GM21423 (cell line): ENCODE measurements around the gene KLRF1.
A peak's percentile ranks its signal among the peaks of the same experiment; 100 is the strongest.

Experiments
- ATAC-seq: cut with Tn5 transposase; IDR thresholded peaks from one replicate; pipeline ENCODE4 v1.9.1; 2021; ENCODE audit warnings: mild to moderate bottlenecking, moderate library complexity; ENCODE audit not compliant: unreplicated experiment

The KLRF1 gene

DNA sequence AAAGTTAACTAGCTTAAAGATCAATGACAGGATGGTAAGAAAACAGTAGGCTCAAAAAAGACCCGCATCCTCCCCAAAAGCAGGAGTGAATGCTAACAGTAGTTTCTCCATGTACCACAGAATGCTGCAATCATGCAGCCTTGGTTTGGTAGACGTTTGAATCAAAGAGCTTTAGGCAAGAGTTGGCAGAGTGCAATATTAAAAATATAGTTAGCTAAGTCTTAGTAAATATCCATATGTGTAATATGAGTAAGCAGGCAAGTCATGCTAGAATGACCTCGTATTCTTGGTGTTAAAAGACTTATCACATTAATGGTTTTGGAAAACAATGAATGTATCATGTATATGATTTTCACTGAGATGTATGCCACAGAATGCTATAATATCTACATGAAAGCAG lies 18.8 kb upstream of the KLRF1 start:
- no peak for ATAC-seq

DNA sequence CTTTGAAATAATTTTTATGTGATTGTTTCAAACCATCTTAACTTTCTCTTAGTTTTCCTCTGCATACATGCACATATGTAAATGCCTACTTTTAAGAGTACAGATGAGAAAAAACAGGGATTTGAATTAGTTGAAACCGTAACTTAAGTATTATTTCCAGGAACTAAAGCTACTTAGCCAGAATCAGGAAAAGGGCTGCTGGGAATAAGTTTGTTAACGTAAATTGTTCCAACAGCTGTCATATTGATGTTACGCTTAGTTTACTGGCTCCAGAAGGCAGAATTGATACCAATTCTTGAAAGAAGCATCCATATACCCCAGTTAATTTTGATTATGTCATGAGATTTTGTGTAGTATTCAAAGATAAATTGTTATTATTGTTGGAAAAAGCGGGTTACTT lies 17.9 kb upstream of the KLRF1 start:
- ATAC-seq: no peak

DNA sequence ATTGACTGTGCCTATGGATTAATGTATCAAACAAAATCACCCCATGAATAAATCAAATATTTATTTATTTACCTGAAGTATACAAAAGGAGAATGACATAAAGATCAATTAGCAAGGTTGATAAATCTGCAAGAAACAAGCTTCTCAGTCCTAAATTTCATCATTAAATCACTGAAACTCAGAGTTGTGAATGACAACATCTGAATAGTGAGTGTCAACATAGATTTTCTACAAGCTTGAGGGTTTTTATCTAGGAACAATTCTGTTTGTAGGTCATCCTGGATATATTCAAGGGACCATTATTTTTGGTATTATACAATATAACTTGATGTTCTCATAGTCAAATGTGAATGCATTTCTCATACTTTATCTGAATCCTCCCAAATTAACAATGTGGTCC lies 17.4 kb upstream of the KLRF1 start:
- ATAC-seq: no peak

DNA sequence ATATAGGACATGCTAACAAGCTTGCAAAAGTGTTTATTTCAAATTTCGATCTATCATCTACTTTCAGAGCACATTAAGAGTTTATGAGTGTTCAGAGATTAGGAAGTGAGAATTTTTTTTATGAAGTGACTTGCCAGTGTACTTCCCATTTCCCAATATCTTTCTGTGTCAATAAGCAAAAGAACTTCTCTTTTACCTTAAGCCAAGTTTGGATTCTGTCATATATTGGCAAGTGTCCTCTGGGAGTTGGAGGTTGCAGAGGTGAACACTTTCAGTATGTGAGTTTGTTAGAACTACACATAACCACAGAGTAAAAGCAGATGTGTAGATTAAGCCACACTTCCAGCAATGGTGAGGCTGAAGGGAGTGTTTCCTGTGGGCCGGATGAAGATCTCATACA lies 16.6 kb upstream of the KLRF1 start:
- ATAC-seq: no peak

DNA sequence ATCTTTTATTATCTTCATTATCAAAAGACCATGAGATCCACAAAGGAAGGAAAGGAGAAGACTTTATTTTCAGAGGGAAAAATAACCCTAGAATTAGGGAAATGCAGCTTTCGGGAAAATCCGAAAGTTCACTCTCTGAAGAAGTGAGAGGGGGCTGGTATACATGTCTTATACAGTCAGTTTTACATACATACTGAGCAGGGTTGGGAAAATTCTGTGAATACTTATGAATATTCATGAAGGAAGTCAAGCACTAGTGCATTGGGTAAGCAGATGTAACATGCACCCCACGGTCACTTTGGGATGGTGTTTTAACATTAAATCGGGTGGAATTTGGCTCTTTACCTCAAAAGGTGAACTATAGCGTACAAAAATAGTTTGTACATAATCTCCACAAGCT lies 15.7 kb upstream of the KLRF1 start:
- no peak for ATAC-seq

DNA sequence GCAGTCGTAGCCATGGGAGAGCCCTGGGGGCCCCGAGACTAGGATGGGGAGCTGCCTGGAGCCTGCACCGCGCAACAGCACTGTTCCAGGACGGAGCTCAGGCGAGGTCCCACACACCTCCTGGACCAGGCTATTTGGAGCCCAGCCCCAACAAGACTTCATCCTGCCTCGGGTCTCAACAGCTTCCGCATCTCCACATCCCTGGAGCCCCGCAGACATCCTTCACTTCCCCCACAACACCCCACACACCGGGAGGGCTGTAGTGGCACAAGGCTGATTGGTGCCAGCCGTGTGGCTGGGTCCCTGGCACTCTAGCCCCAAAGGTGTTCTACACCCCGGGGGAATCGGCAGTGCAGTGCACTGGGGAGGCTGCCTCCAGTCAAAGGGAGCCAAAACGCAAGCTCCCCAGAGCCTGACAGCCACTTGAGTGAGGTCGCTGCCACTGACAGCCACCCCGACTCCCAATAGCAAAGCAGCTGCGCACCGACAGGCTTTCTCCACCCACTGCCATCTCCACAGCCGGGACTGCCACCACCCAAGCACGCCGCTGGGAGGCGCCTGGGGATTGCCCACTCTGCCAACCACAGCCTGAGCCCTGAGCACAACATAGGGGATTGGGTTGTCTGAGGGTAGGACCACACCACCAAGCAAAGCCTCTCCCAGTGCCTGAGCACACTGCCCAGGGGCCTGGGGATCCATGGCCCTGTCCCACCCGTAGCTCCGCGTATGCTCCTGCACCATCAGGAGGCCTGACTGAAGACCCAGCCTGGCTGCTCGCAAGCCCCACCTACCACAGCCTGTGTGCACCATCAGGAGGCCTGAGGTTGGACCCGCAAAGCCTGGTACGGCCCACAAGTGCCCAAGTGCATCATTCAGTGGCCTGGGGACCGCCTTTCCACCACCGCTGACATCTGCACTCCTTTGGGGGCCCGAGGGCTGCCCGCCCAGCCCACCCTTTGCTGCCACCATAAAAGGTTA lies 13.2 kb upstream of the KLRF1 start:
- peak; percentile 89 for ATAC-seq

DNA sequence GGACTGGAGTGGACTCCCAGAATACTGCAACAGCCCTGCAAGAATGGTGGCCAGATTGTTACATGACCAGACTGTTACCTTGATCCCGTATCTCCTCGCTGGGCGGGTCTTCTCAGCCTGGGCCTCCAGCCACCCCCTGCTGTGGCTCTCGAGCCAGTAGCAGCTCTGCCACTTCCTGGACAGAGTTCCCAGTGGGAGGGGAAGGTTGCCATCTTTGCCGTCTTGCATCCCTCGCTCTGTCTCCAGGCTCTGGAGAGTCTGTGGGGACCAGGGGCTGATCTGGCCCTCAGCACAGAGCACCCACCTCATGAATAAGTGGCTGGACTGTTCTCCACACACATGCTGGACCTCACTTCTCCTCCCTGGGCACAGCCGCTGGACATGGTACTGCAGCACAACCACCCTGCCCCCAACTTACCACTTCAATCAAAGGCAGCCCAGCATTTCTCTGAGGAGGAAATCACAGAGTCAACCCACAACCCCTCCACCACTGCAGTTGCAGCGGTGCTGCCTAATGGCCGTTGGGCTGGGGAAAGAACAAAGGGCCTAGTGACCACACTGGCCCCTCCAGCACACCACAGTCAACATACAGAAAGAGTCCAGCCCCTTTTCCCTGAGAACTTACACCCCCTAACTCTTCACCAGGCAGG lies 6.9 kb upstream of the KLRF1 start:
- ATAC-seq: no peak

DNA sequence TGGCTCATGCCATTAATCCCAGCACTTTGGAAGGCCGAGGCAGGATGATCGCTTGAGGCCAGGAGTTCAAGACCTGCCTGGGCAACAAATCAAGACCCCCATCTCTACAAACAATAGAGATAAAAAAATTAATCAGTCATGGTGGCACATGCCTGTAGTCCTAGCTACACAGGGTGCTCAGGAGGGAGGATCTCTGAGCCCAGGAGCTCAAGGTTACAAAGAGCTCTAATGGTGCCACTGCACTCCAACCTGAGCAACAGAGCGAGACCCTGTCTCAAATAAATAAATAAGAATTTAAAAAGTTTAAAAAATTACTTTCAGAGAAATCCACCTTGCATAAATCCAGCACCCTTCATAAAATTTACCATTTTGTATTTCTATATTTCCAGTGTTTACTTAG lies 2.2 kb downstream of the KLRF1 start:
- ATAC-seq: no peak

DNA sequence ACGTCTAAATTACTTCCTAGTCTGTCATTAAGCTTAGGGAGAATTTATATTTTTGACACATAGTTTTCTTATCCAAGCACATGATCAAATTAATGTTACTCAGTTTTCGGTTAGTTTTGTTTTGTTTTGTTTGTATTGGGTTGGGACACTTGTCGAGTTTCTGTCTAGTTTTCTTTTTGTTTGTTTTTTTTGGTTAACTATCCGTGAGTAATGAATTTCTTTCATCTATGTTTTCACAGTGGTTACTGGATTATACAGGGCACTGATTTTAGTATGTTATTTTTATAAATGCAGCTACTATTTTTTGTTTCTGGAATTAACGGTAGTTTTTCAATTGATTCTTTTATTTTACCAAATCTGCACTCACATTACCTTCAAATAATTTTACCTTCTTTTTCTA lies 2.7 kb downstream of the KLRF1 start:
- no peak for ATAC-seq

DNA sequence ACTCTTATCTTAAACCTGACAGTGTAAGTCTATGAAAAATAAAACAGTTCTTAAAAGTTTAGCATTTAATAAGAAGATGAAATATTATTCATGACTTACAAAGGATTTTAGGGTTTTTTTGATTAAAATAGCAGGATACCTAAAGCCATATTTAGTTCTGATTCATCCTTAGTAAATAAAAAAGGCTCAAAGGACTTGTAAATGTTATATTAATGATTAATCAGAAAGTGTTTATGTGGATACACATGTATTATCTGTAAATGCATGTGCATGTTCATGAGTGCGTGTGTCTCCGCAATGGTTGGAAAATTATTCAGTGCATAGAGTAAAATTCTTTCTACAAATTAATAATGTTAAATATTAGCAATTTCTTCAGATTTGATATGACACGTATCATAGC lies 4.4 kb downstream of the KLRF1 start:
- no peak for ATAC-seq

DNA sequence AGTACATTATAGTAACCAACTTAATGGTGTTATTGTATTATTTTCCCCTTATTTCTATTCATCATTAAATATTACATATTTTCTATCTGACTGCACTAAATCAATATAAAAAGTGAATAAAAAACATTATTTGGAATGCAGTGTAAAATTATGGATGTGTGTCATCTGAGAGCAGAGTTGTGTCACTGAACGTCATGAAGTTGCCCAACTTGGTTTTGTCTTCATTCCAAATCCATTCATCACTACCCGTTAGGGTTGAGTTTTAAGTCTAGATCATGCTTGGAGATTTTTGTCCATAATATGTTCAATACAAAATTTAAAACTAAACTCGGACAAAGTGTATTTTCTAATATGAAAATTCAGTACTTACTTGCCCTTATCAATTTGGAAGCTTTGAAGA lies 16.1 kb downstream of the KLRF1 start:
- ATAC-seq: no peak

DNA sequence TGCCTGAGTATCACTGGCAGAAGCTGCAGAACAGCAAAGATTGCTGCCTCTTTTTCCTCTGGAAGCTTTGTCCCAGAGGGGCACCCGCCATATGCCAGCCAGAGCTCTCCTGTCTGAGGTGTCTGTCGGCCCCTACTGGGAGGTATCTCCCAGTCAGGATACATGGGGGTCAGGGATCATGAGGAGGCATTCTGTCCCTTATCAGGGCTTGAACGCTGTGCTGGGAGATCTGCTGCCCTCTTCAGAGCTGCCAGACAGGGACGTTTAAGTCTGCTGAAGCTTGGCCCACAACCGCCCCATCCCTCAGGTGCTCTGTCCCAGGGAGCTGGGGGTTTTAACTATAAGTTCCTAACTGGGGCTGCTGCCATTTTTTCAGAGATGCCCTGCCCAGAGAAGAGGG lies 21.6 kb downstream of the KLRF1 start:
- no peak for ATAC-seq

DNA sequence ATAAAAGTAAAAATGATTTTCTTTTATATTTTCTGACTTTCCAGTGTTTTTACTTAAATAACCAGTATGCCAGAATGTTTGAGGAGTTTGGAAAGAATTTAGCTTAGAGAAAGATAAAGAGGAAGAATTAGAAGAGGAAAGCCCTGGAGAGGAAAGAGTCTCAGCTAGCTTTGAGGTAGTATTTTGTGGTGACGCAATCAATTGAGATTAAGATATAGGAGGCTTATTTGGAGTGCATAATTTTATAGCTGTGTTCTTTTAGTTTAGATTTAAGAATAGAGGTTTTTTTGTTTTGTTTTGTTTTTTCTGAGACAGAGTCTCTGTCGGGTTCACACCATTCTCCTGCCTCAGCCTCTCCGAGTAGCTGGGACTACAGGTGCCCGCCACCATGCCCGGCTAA lies 23.8 kb downstream of the KLRF1 start:
- no peak for ATAC-seq

DNA sequence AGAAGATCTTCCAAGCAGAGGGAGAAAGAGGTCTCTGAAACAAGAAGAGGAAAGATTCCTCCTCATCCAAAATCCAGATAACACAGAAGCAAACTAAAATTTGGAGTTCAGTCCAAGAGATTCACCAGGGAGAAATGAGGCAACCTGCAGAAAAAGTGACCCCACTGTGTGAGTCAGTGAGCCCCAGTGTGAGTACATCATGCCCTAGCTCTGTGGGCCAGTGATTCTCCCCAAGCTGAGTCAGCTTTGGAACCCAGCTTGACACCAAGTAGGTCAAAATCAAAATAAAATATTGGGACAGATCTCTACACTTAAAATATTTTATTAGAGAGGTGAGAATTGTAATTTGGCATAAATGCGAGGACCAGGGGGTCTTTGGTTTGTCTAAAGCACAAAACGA lies 24.6 kb downstream of the KLRF1 start:
- ATAC-seq: no peak

DNA sequence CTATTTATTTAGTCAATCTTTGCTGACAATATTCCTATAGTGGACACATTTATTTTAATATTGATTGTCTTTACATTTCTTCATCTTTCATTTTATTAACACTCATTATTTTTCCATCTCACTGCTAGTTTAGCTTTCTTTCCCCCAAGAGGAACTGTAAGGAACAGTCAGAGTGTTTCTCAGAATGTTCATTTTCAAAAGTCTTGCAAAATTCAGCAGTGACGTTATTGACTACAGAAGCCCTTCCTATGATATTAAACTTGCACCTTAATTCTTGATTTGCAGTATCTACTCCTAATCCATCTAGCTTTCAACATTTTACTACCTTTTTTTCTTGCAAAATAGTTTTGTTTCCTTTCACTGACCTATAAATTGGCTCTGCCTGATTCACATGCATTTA lies 28.9 kb downstream of the KLRF1 start:
- ATAC-seq: no peak

DNA sequence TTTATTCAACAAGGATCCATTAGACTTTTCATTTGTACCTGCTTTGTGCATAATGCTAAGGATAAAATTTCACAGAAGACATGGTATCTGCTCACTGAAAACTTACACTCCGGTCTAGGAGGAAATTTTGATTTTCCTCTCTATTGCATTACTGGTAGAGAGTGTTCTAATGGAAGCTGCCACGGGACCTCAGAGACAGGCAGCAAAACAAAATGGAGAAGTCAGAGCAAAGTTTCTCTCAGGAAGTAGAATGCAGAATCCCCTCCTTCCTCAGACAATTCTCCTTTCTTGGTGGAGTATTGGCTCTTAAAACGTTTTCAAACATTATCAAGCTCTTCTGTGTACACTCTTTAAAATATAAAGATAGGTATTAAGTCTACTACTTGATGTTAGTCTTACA lies 29.6 kb downstream of the KLRF1 start:
- ATAC-seq: no peak

DNA sequence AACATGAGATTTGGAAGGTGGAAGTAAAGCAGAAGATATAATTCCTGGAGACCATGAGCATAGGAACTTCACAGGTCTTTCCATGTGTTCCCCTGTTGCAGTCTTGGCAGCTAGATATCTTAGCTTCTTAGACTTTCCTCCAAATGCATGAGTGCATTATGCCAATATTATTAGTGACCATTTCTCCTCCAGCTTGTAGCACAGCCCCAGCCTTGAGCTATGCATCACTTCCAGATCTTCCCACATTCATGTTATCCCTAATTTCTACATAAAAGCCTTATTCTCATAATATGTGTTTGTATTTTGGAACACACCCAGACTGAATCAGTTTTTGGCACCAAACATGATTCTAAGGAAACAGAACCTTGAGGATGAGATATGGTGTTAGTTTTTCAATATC lies 30.9 kb downstream of the KLRF1 start:
- no peak for ATAC-seq

DNA sequence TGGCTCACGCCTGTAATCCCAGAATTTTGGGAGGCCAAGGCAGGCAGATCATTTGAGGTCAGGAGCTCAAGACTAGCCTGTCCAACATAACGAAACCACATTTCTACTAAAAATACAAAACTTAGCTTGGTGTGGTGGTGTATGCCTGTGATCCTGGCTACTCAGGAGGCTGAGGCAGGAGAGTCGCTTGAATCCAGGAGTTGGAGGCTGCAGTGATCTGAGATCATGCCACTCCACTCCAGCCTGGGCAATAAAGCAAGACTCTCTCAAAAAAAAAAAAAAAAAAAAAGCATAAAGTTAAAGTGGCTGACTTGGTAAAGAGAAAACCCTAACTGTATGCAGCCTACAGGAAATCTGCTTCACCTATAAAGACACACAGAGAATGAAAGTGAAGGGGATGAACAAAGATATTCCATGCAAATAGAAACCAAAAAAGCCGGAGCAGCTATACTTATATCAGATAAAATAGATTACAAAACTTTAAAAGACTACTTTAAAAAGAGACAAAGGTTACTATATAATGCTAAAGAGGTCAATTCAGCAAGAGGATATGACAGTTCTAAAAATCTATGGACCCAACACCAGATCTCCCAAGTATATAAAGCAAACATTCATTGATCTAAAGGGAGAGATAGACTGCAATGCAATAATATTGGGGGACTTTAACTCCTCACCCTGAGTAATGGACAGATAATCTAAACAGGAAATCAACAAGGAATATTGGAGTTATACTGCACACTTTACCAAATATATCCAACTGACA lies 37.8 kb downstream of the KLRF1 start:
- no peak for ATAC-seq

DNA sequence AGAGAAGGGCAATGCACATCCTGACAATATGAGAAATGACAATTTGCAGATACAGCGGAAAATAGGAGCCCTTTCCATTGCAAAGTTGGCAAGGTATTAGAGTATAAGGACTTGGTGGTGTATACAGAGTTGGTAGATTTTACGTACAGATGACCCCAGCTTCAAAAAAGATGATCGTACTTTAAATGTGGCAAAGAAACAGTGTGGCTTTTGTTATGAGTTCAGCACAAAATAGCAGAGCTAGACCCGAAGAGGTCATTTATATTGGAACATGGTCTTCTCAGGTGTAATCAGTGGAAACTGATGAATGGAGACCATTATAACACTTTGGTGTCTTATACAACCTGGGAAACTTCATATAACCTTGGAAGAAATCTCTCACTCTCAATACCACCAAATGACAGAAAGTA lies 39.6 kb downstream of the KLRF1 start:
- no peak for ATAC-seq

DNA sequence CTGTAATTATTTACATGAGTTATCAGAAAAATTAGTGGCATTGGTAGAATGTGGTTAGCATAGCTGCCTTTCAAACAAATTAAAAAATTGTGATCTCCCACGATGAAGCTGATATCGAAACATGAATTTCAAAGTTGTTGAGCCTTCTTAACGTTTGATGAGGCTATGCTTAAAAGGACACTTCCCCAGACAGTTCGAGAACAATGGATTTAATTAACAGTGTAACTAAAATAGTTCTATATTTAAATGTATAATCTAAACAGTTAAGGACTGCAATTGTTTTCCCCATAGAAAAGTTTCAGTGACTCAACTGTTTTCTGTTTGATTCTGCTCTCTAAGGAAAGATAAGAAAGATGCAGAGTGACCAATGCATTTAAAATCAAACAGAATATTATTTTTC lies 40.2 kb downstream of the KLRF1 start:
- no peak for ATAC-seq

DNA sequence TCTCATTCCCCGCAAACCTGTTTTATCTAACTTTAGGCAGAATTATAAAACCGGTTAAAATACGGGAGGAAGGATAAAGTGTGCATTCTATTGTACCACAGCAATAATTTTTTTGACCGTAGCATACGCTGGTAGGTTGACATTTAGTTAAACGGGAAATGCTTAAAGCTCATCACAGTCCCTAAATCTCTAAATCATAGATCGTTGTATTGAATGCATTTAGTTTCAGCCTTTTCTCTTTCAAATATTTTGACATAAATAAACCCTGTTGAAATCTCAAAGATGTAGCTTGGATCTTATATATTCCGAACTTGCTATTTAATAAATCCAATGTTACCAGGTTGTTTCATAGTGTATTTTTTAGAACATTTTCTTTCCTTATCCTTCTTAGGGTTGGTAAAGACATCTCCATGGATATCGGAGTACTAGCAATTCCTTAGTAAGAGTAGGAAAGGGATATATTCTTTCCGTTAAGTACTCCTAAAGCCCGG lies 41.1 kb downstream of the KLRF1 start:
- no peak for ATAC-seq

DNA sequence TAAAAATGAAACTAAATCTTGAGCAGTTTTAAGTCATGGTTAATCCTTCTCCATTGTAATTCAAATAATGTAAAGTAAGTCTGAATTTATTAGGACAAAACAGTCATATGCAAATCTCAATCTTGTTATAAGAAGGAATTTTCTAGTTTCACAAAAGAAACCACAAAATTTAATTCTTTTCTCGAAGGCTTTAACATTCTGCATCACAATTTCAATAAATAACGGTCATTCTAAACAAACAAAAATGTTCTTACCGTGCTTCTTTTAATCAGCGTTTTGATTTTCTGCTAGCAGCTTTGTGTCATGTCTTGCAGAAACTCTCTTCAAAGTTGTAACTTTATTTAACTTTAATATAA lies 41.6 kb downstream of the KLRF1 start:
- no peak for ATAC-seq
